HepG2 (cell line): ENCODE results near the gene CDC42EP1. TPM values are rescaled to one million over a fixed set of nuclear protein-coding genes. Genes with fewer than 3 reads are reported as not detected.

Experiments
- MED8 ChIP-seq: sonication (generic); formaldehyde crosslinking; IDR thresholded peaks from 2 replicates; pipeline ENCODE4 v1.8.1; 2023; ENCODE audit warnings: mild to moderate bottlenecking, missing genetic modification reagents; ENCODE audit not compliant: insufficient replicate concordance
- NR0B2 ChIP-seq: sonication (generic); formaldehyde crosslinking; IDR thresholded peaks from 2 replicates; pipeline ENCODE4 v1.4.0; 2020; ENCODE audit warnings: mild to moderate bottlenecking, missing genetic modification reagents
- PHF5A ChIP-seq: IDR thresholded peaks from one replicate; pipeline ENCODE4 v1.6.1; 2018; ENCODE audit warnings: low read depth, missing genetic modification reagents; ENCODE audit not compliant: unreplicated experiment
- ZNF20 ChIP-seq: sonication (generic); formaldehyde crosslinking; IDR thresholded peaks from 2 replicates; pipeline ENCODE4 v1.4.0; 2020; ENCODE audit warnings: mild to moderate bottlenecking, moderate library complexity, missing genetic modification reagents
- ZNF260 ChIP-seq: sonication (generic); formaldehyde crosslinking; IDR thresholded peaks from 2 replicates; pipeline ENCODE4 v1.4.0; 2020; ENCODE audit warnings: missing genetic modification reagents, low read depth, mild to moderate bottlenecking, borderline replicate concordance
- ZNF317 ChIP-seq: sonication (generic); formaldehyde crosslinking; IDR thresholded peaks from 2 replicates; pipeline ENCODE4 v1.5.0; 2020; ENCODE audit warnings: mild to moderate bottlenecking, missing genetic modification reagents
- ZNF362 ChIP-seq: sonication (generic); formaldehyde crosslinking; IDR thresholded peaks from 2 replicates; pipeline ENCODE4 v1.4.0; 2020; ENCODE audit warnings: missing genetic modification reagents, mild to moderate bottlenecking, borderline replicate concordance
- ZNF777 ChIP-seq: sonication (generic); formaldehyde crosslinking; IDR thresholded peaks from 2 replicates; pipeline ENCODE4 v1.4.0; 2020; ENCODE audit warnings: missing genetic modification reagents
- polyA plus RNA-seq, 8 experiments: library from polyadenylated mRNA; depleted of rRNA in 3 of 8; stranded (reverse) in 7 of 8; unstranded in 1 of 8; fragments of >200 nt; fragmentation: Illumina TruSeq in 4 of 8; extraction: Trizol in 4 of 8; gene quantifications; 2 replicates each; pipeline versions ENCODE4 v1.2.1 to v1.2.3, GENCODE V29; 2011 to 2016; ENCODE audit warnings: low read depth in 4 of 8, missing spikeins in 1 of 8, mixed read lengths in 1 of 8; ENCODE audit not compliant: insufficient read depth in 1 of 8
- total RNA-seq, 5 experiments: library from RNA; depleted of rRNA; stranded (reverse); fragments of >200 nt; fragmentation: Illumina TruSeq; extraction: Trizol; gene quantifications; 2 replicates each; pipeline ENCODE4 v1.2.3, GENCODE V29; 2016; ENCODE audit warnings: low read depth in 1 of 5
- TF ChIP-seq, protein P1 (sequence below), 2 experiments: fragments of 450-650 bp in 1 of 2; sonication (generic) in 1 of 2; formaldehyde crosslinking in 1 of 2; IDR thresholded peaks; 2 replicates each; pipeline versions ENCODE4 v1.6.1 to v1.8.0; 2016 to 2022; ENCODE audit warnings: antibody characterized with exemption in 1 of 2, mild to moderate bottlenecking in 1 of 2, missing genetic modification reagents in 1 of 2
- TF ChIP-seq, protein P2 (sequence below): sonication (generic); formaldehyde crosslinking; IDR thresholded peaks from 2 replicates; pipeline ENCODE4 v1.4.0; 2020; ENCODE audit warnings: mild to moderate bottlenecking, missing genetic modification reagents, borderline replicate concordance

CDC42EP1 gene
- total and polyA plus RNA-seq, 2 of the 13 experiments (the other 11 are each of a cell fraction or from before 2014, with no cell fraction given), result 17.1 to 29.5 TPM

DNA sequence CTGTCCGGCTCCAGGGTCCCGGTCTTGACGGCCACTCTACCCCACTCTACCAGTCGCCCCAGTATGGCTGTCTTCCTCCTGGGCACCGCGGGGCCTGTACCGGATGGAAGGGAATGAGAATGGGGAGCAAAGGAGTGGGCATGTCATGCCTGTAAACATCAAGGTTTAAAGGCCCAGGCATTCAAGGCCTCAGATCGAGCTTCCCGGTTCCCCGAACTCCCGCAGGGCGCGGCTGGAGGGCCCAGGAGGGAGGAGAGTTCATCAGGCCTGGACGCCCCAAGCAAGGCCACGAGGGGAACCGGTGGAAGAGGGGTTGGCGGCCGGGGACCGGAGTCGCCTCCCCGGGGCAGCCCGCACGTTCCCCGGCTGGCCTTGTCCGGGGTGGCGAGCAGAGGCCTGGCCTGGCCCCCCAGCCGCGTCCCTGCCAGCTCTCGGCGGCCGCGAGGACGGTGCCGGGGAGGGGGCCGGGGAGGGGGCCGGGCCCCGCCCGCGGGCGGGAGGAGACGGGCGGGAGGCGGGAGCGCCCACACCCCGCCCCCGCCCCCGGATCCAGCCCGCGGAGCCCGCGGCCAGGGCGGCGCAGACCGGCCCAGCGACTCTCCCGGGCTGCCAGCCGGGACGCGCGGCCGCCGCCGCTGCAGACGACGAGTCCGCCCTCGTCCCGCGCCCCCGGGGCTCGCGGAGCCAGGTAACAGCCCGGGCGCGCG, at the start of gene CDC42EP1 (continued):
- no peak for TF ChIP-seq ZNF362 (CRISPR knock-in tag)
- TF ChIP-seq MED8, result peak; percentile 45
- peak; percentile 50; the same call in 1 of the 2 replicates for TF ChIP-seq NR0B2 (CRISPR knock-in tag)
- TF ChIP-seq ZNF777 (CRISPR knock-in tag), result no peak
- 0 out of 2 replicates have a peak, but pooled peaks have one; percentile 60 for TF ChIP-seq ZNF20 (CRISPR knock-in tag)
- TF ChIP-seq, protein P1, sequence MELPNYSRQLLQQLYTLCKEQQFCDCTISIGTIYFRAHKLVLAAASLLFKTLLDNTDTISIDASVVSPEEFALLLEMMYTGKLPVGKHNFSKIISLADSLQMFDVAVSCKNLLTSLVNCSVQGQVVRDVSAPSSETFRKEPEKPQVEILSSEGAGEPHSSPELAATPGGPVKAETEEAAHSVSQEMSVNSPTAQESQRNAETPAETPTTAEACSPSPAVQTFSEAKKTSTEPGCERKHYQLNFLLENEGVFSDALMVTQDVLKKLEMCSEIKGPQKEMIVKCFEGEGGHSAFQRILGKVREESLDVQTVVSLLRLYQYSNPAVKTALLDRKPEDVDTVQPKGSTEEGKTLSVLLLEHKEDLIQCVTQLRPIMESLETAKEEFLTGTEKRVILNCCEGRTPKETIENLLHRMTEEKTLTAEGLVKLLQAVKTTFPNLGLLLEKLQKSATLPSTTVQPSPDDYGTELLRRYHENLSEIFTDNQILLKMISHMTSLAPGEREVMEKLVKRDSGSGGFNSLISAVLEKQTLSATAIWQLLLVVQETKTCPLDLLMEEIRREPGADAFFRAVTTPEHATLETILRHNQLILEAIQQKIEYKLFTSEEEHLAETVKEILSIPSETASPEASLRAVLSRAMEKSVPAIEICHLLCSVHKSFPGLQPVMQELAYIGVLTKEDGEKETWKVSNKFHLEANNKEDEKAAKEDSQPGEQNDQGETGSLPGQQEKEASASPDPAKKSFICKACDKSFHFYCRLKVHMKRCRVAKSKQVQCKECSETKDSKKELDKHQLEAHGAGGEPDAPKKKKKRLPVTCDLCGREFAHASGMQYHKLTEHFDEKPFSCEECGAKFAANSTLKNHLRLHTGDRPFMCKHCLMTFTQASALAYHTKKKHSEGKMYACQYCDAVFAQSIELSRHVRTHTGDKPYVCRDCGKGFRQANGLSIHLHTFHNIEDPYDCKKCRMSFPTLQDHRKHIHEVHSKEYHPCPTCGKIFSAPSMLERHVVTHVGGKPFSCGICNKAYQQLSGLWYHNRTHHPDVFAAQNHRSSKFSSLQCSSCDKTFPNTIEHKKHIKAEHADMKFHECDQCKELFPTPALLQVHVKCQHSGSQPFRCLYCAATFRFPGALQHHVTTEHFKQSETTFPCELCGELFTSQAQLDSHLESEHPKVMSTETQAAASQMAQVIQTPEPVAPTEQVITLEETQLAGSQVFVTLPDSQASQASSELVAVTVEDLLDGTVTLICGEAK (IDR thresholded peaks at IDR 0.05), result no peak
- TF ChIP-seq, protein P1 (CRISPR knock-in tag; IDR thresholded peaks at IDR 0.05), result peak; percentile 43; the same call in 1 of the 2 replicates
- TF ChIP-seq ZNF317 (CRISPR knock-in tag), result peak; percentile 53; the same call in 1 of the 2 replicates
- TF ChIP-seq ZNF260, result no peak
- TF ChIP-seq, protein P2, sequence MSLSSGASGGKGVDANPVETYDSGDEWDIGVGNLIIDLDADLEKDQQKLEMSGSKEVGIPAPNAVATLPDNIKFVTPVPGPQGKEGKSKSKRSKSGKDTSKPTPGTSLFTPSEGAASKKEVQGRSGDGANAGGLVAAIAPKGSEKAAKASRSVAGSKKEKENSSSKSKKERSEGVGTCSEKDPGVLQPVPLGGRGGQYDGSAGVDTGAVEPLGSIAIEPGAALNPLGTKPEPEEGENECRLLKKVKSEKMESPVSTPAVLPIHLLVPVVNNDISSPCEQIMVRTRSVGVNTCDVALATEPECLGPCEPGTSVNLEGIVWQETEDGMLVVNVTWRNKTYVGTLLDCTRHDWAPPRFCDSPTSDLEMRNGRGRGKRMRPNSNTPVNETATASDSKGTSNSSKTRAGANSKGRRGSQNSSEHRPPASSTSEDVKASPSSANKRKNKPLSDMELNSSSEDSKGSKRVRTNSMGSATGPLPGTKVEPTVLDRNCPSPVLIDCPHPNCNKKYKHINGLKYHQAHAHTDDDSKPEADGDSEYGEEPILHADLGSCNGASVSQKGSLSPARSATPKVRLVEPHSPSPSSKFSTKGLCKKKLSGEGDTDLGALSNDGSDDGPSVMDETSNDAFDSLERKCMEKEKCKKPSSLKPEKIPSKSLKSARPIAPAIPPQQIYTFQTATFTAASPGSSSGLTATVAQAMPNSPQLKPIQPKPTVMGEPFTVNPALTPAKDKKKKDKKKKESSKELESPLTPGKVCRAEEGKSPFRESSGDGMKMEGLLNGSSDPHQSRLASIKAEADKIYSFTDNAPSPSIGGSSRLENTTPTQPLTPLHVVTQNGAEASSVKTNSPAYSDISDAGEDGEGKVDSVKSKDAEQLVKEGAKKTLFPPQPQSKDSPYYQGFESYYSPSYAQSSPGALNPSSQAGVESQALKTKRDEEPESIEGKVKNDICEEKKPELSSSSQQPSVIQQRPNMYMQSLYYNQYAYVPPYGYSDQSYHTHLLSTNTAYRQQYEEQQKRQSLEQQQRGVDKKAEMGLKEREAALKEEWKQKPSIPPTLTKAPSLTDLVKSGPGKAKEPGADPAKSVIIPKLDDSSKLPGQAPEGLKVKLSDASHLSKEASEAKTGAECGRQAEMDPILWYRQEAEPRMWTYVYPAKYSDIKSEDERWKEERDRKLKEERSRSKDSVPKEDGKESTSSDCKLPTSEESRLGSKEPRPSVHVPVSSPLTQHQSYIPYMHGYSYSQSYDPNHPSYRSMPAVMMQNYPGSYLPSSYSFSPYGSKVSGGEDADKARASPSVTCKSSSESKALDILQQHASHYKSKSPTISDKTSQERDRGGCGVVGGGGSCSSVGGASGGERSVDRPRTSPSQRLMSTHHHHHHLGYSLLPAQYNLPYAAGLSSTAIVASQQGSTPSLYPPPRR, result peak; percentile 45; the same call in 1 of the 2 replicates
- no peak for TF ChIP-seq PHF5A (CRISPR knock-in tag)
